ENCODE results near the gene SPATA13.

- TF ChIP-seq CTCF (IDR thresholded peaks at IDR 0.05) (no peak), POLR2A (IDR thresholded peaks at IDR 0.05) (no peak)
Measured at GRCh38 chr13:24306632-24307031, 146.1 kb downstream of the SPATA13 start.

Data from vagina (tissue), 2 donors.